NCI-H187 (cell line): Measurements from ENCODE around the gene DPP6.

ENCODE experiments used
- DNase-seq, 2 experiments: peaks; one replicate each; lab custom pipeline; 2025; lab: John Stamatoyannopoulos, UW

Gene DPP6

DNA sequence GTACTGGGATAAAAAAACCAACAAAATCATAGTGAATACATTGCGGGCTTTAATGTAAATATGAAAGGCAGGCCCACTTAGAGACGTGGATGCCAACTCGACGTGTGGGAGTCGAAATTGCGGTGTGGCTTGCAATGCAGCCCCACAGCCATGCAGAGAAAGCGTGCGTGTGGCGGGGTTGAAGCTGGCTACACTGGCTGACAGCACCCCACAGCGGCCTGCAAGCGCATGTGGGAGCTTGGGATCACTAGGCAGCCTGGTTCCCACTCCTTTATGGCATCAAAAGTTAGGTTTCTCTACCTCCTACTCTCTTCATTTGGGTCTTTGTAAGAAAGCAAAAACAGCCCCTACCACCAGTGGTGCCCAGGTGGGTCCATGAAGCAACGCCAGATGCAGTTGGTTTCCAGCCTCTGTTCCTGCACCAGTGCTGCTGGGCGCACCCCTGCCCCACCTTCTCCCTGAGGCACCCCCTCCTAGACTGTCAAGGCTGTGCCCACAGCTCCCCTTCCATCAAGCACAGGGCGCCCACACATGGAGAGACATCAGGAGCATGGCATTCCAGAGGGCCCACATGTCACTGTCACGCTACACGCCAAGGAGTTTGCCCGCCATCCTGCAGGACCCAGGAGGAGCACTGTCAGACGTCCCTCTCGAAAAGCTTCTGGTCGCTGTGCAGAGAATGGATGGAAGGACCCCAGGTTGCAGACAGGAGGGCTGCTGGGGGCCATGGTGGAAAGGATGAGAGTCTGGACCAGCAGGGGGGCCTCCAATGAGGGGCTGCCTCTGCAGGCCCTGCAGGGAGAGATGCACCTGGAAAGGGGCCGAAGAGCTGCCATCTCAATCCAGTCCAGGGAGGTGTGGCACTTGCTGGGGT is 807.8 kb downstream of the DPP6 start:
- no peak for DNase-seq

DNA sequence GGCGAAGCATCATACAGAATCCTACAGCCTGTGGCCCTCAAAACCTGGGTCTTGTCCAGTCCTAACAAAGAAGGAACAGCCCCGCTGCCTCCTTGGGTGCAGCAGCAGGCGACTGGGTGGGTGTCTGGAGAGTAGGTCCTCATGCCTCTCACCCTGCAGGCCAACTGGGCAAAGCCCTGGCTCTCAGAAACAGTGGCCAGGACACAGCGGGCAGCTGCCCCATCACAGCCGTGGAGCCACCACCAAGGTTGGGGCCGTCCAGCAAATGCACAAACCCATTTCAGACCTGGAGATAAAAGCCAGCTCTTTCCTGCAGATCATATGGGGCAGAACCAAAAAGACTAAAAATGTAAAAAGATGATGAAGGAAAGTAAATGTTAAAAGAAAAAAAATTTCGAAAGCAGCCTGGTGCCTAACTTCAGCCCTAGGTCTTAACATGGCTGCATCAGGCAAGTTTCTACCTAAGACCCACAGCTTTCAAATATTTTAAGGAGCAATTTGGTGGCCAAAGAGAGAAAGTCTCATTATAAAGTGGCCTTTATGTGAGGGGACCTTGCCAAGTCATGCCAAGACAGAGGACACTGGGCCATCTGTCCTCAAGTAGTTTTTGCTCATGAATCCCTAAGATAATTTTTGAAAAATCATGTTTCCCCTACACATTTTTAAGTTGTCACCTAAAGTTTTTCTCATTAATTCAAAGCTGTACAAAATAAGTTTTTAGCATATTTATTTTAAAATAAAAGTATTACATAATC is 808.6 kb downstream of the DPP6 start:
- no peak for DNase-seq

DNA sequence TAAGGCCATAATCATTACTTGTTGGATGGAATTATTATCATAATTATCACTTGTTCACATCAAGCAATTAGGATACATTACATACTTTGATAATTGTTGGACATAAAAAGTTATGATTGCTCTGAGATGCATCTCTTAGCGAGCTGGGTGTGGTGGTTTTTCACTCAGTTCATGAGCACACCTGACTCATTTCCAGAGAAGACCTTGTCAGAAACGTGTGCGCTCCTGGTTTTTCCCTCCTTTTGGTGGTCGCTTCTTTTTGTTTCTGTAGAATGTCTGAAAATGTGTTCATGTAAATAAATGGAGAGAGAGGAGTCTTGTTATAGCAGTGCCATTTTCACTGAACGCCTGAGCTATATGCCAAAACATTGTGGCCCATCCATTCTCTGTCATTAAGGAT is 809.4 kb downstream of the DPP6 start:
- DNase-seq: no peak

DNA sequence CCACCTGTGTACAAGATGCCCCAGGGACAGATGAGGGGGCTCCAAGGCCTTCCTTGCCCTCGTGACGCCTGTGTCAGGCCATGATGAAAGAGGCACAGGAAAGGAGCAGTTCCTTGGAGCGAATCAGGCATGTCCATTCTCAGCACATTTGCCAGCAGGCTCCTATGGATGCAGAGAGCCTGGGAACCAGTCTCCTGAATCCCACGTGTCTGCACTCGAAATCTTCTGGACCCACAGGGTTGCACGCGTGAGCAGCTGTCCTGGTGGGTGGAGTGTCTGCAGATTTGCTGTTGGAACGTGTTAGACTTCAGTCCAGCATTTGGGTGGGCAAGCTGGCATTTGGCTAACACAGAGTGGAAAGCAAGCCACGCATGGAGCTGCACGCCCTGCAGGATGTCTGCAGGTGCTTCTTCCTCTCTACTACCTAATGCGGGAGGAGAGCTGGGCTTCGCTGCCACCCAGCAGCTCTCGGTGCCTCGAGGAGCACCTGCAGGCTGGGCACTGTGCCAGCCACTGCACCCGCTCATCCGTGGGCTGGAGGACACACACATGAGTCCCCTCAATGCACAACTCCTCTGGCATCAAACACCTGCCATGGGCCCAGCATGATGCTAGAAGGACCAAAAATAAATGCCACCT is 810.1 kb downstream of the DPP6 start:
- DNase-seq: peak in 1 of 2 experiments; percentile 36

DNA sequence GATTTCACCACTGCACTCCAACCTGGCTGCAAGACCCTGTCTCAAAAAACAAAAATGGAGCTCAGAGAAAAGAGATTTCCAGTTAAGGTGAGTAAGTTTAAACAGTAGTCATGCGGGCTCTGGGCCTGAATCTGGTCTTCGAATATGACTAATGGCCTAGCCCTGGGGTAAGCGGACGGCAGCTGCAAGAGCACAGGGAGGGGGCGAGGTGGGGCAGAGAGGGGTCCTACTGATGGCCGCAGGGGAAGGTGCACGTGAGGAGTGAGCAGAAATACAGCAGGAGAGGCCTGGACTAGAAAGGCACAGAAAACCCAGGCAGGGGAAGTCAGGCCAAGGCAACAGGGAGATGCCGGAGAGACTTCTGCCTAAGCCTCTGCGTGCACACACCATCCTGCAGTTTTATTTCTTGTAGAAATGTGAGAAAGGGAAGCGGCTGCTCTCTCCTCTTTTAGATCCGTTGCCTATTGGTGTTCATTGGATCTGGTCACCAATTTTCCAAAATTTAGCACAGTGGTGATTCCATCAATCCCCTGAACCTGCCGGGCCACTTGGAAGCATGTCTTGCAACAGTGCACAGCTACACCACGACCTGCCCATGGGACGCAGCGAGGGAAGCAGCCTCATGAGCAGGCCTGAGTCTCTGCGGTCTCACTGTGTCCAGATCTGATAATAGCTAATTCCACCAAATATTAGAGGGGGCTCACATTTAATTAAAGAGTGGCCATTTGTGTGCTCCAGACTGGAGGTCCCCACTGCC is 811.7 kb downstream of the DPP6 start:
- no peak for DNase-seq

DNA sequence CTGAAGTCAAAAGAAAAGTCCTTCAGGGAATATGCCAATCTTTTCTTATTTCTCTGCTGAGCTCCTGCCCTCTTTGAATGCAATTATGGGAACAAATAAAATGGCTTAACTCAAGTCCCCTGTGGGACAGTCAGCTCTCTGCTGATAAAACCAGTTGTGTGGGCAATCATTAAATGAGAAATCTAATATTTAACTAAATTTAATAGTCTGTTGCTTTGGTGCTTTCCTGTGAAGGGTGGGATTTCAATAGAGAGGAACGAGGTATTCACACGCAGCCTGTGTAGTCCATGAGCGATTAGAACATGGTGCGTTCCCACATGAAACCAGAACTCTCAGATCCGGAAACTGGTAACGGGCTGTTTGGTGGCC is 812.3 kb downstream of the DPP6 start:
- no peak for DNase-seq

DNA sequence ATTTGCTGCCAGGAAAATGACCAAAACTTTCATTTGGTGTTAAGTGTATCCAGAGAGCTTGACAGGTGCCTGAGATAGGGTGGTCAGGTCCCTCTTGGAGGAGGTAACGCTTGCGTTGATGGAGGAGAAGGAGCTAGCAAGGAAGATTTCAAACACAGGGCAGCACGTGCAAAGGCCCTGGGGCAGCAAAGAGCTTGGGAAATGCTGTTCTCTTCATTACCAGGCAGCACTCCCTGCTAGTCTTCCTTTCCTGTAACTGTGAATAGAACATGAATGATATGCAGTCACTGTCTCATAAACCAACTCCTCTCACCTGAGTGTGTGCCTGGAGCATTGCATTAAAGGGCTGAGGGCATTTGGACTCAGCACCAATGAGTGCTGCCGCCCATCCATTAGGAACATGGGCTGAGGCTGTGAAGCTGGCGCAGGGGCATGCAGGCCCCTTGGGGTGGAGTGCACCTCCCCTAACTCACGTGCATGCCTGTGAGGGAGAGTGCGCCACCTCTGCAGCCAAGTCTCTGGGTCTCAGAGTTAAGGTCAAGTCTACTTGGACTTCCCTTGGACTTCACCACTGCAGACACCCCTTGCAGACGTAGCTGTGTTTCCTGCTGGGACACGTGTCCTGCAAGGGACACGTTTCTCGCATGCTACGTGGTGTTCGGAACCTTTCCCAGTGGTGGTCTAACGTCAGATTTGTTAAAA is 813.9 kb downstream of the DPP6 start:
- no peak for DNase-seq

DNA sequence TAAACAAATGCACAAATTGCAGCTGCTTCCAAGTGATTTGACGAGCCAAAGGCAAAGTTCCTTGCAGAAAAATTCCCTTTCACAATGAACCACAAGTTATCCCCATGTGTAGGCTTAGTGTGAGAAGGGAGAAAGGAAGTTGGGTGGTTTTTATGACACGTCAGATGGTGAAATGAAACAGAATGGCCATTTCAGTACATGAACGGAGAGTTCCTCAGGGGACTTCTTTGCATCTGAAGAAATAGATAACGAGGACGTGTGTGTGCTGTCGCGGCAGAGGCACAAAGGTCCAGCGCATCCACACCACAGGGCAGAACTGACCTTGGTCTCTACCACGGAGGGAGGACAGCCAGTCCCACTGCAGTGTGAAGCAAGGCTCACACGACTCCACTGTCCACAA is 814.9 kb downstream of the DPP6 start:
- no peak for DNase-seq

DNA sequence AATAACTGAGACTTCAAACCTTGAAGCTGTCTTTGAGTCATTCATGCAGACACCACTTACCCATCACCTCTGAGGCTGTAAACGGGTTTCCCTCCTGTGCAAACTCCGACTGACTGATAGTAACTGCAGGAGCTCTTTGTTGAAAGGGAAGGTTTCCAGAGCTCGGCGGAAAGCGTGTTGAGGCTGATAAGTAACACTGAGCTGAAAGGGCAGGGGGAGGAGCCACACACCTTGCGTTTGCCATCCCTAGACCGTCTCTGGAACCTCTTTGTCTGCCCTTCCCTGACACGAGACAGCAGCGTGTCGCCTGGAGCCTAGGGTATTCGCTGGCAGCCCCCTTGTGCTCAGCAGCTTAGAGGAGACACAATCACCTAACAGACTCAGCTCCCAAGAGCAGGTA is 816.7 kb downstream of the DPP6 start:
- DNase-seq: no peak

DNA sequence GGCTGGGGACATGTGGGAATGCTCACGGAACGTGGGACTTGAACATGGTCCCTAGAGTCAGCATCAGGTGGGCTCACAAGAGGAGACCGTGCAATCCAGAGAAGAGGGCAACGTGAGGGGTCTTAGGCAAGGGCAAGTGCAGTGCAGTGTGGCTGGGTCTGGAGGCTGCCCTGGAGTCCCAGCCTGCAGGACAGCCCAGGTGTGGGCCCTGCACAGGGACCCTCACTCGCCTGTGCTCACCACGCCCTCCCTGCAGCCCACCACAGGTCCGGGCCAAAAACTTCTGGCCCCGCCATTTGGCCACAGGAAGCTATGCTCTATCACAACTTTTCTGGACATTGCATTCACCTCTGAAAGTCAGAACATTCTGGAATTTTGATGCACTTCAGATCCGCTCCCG is 817.2 kb downstream of the DPP6 start:
- DNase-seq: no peak

DNA sequence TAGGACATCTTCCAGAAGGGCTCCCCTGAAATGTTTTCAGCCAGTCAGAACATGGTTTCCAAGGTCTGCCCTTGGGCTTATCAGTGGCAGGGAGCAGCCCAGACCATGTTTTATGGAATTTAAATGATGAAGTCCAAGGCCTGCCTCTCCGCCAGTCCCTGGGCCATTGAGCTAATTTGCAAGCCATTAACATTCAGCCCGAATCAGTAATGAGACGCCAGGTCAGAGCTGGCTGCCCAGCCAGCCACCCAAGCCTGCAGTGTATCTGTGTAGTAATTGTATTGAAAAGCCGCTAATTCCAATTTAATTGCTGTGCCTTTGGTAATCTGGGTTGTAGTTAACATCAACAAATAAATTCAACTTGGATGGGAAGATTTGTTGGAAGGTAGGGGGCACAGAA is 819.3 kb downstream of the DPP6 start:
- DNase-seq: no peak

DNA sequence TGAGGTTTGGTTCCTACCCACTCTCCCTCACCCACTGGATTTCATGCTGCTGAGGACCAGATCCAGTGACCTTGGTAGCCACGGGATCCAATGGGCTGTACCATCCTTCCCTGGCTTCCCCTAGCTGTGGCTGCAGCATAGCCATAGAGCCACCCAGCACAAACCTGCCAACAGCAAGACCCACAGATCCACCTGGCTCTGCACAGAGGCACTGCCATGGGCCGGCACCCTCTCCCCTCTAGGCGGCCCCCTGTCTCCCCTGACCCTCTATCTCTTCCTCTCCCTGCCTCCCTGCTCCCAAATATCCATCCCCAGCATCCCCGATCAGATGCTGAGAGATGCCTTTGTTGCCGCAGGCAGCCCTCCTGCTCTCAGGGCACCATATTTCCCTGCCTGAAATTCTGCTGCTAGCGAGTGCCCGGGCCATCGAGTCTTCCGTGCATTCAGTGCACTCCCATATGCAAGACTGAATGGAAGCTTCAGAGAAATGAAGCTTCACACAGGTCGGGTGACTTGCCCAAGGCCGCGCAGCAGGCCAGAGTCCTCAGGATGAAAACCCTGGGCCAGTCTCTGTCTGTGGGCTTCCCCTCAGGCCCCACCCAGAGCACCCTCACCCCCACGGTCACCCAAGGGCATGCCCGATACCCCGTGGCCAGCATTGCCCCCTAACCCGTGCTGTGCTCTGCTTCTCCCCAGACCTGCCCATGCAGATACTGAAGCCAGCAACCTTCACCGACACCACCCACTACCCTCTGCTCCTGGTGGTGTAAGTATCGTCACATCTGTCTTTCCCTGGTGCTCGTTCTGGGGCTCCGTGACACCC is 819.9 kb downstream of the DPP6 start:
- no peak for DNase-seq

DNA sequence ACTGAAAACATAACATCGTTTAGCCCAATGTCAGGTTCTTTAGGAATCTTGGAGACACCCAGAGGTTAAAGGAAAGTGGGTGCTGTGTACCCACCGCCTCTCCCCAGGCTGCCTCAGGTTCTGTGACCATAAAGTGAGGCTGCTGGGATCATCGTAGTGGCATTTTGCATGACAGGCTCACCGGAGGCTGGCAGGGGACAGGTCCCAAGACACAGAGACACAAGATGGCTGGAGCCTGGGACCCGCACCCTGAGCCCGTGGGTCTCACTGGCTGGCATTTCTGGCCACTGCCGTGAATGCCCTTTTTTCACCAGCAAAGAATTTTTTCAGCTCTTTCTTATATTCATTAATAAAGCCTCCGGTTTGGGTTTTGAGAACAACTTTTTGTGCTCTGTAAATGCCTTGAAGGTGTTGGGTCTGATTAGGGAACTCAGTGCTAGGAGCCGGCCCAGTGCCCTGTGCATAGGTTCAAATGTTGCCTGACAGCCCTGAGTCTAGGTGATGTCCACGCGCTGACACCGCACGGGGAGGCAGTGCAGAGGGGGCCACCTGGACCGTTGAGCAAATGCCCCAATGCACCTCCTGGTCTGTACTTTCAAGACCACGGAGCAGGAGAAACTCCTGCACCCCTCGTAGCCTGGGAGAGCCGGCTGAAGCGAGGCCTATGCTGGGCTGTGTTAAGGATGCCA is 820.8 kb downstream of the DPP6 start:
- DNase-seq: no peak

DNA sequence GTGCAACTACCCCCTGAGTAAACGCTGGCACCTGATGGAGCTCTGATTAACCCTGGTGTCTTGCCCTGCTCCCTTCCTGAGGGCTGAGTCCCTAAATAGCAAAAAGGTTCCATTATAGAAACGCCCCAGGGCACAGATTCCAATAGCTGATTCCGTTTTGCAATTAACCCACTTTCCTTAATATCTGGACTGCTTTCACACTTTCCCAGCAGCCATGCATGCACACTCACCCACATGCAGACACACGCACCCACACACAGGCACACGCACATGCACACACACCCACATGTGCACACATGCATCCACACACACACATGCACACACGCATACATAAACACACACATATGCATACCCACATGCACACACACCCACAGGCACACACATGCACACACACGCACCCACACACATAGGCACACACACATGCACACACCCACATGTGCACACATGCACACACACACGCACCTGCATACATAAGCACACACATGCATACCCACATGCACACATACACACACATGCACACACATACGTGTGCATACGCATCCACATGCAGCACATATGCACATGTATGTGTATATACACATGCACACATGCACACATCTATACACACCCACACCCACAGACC is 821.4 kb downstream of the DPP6 start:
- DNase-seq: no peak

DNA sequence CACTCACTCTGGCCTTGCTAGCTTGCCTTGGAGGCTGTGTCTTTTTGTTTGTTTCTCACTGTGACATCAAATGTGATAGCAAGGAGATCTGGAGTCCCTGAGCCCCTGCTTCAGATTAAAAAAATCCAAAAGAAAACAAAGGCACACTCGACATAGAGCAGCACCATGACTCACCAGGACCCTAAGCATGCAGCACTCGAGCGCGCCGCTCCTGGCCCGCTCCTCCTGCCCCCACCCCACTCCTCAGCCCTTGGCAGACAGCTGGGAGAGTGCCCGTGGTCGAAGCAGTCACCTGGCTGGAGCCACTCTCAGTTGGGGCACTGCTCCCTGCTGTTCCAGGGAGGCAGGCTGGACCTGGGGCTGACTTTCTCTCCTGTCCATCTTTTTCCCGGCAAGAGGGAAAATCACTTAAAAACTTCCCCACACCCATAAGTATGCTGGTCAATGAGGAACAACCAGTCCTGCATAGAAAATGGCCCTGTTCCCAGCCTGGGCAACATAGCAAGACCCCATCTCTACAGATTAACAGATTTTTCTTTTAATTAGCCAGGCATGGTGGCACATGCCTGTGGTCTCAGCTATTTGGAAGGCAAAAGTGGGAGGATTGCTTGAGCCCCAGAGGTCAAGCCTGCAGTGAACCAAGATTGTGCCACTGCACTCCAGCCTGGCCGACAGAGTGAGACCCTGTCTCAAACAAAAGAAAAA is 822.4 kb downstream of the DPP6 start:
- DNase-seq: no peak

DNA sequence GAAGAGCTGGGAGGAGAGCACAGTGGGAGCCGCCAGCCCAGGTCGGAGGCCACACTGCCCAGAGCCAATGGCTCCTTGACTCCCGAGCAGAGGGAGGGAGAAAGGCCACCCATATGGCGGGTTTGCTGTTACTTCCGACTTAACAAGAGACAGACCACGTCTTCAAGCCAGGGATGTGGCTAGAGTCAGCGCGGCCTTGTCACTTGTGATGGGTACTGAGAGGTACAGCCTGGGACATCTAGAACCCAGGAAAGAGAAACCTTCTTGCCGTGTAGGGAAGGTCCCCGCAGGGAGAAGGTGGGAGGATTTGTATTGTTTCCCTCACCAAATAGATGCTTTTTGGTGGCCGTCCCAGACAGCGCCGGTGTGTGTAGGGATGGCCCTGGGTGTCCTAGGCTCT is 823.1 kb downstream of the DPP6 start:
- DNase-seq: no peak

DNA sequence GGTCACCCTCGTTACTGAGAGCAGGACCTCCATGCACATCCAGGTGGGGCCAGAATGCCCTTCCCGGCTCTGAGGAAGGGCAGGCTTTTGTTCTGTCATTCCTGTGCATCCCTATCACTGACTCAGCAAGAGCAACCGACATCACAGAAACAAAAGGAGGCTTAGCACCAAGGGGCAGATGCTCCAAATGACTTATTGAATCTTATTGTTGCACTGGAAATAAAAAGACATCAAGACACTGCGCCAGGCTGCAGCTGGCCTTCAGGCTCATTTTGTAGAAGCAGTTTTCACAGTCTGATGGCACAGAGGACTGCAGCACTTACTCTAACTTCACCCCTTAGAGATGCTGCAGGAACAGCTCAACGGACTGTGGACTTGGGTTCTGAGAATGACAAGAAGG is 824.3 kb downstream of the DPP6 start:
- no peak for DNase-seq

DNA sequence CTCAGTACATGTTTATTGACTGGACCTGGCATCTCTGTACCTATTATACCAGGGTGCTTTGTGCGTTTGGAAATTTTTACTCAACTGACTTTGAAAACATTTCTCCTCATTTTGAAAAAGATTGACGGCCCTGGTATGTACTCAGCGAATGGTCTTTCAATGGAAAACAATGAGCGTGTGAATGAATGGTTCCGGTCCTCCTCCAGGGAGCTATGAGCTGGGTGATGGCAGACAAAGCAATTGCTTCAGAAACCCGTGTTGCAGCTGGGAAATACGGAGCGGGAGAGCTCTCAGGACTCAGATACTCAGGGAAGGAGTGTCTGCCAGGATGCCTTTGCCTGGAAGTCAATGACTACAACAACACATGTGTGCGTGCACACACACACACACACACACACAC is 824.8 kb downstream of the DPP6 start:
- no peak for DNase-seq

DNA sequence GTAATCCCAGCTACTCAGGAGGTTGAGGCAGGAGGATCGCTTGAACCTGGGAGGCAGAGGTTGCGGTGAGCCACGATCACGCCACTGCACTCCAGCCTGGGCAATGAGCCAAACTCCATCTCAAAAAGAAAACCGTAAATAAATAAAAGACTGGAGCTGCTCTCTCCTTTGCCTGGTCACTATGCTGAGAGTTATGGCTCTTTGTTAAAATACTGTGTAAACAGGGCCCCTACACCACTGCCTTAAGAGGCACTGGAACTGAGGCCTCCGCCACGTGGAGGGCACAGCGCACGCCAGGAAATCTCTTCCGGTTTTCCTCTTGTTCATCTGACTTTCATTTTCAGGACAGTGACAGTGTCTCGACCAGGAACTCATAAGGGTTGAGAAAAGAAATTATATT is 827.4 kb downstream of the DPP6 start:
- DNase-seq: peak; percentile 74 to 78
